Measurements from ENCODE around the gene TENM3.

TENM3 gene

GRCh38 chr4:182255441-182256190, 12.4 kb downstream of the TENM3 start:
- DNase-seq, result no peak

GRCh38 chr4:182257016-182257415, 13.8 kb downstream of the TENM3 start:
- DNase-seq, result no peak

- no peak for DNase-seq
These were observed 14.3 kb downstream of the TENM3 start for GRCh38 chr4:182257503-182257902.

GRCh38 chr4:182258441-182259000, 15.3 kb downstream of the TENM3 start:
- DNase-seq, result no peak

DNA sequence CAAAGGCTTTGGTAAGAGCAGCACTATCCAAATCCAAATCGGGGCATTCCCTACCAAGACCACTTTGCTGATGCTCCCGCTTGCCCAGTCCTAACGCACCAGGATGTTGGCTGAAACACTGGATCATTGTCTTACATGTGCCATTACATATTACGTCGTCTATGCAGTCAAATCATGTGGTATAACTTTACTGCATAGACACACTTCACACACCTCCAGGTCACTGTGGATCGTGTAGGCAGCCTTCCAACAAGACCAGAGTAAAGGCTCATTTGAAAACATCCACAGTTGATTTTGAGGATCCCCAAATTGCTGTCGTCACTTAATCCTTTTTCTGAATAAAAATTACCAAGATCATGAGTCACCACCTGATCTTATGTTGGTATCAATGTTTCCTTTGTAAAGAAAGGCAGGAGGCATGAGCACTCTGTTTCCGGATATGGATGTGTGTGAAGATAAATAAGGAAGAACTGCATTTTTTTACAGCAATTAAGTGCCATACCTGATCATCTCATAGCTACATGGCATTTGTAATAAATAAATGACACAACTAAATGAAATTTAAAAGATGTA, 18.5 kb downstream of the TENM3 start:
- DNase-seq, result no peak

DNA sequence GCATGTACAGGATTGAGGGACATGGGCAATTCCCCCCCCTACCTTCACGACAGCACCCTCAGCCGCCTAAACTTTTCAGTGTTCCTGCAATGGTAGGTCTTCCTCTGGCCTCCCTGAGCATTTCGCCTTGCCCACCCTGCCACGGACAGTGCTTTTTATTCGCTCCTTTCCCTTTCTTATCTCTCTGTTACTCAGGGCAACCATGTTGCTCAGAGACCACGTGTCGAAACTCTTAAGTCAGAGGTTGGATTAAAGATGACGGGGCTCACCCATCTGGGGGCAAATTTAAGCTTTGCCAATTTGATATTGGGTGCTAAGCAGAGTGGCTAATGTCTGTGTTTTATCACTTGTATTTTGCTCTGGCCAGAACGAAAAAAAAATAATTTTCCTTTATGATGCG, 20.4 kb downstream of the TENM3 start:
- DNase-seq, result peak; percentile 19

GRCh38 chr4:182264139-182264752, 21.0 kb downstream of the TENM3 start:
- no peak for DNase-seq

DNA sequence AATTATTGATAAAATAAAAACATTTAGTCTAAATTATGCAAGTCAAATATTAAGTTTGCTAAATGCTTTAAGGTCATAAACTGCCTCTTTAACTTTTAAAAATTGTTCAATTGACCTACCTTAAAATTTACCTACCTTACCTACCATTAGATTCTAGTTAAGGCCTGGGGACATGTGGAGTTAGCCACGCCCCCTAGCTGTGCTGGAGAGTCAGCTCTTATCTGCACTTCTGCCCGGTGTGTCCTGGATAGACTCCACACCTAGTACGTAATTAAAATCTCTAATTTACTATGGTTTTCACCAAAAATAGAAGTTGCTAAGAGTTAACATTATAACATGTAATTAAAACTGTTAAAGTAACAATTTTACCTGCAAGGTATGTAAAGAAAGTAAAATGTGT, 22.7 kb downstream of the TENM3 start:
- peak; percentile 9 for DNase-seq

GRCh38 chr4:182267048-182267447, 23.8 kb downstream of the TENM3 start:
- no peak for DNase-seq

DNA sequence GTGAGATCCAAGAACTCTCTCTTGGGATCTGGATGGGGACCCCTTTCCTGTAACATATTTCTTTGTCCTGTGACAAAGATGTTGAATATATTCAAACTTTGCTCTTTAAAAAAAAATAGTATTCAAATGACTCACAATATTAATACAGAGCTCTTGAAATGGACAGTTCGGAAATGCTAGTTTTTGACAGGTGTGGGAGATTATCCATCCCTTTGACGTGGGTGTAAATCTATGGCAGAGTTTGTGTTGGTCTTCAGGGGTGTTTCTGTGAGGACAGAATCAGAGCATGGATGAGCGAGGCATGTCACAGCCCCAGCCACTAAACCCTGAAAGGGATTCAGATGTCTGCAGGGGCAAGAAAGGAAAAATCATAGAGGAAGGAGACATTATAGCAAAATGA, 25.8 kb downstream of the TENM3 start:
- no peak for DNase-seq

DNA sequence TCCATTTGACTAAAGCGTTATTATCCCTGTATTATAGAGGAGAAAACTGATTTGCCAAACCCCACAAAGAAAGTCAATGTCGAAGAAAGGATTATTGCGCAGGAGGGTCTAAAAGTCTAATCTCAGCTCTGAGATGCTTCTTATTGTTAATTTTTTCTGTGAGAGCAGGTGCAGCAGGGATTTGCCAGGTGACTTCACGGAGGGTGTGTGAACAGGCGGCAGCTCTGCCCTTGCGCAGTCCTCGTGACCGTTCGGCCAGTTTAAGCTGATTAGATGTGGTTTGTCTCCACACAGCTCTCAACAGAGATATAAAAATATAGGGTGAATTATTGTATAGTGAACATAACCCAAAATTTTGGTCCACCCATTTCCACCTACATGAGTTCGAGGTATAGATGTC, 28.5 kb downstream of the TENM3 start:
- DNase-seq, result no peak

GRCh38 chr4:182272151-182272550, 28.9 kb downstream of the TENM3 start:
- DNase-seq, result no peak

- DNase-seq, result no peak
These were observed 30.2 kb downstream of the TENM3 start for GRCh38 chr4:182273191-182273935.

DNA sequence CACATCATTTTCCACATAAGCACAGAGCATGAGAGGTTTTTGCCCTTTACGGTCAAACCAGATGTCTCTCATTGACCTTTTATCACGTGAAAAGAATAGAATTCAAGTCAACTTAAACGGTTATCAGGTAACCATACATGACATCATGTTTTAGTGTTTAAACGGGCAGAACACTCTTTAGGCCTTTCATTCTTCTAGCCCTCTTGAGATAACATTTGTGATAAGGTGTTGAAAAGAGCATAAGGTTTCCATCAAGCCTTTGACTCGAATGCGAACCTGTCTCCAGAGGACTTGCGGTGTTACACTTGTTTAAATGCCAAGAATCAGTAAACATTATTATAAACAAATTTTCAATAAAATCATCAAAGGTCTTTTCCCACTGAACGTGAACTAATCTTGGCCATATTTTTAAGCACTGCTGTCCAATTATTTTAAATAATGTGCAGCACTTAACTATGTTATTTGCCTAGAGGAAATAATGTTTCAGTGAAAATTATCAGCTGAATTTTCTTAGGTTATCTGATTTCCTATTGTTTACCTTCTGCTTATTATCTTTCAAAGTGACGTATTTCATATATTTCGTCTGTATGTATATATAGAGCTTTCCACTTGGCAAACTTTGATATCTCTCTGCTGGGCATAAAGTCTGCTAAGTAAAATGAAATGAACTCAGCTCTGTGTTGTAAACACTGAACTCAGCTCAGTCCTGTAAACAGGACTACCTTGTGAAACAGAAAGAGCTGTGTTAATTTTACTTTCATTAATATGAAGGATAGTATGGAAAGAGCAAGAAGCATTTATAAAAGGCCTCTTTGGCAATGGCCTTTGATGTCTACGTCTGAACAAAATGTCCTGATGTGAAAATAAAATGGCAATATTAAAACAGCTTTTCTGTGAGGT, 33.3 kb downstream of the TENM3 start:
- no peak for DNase-seq

DNA sequence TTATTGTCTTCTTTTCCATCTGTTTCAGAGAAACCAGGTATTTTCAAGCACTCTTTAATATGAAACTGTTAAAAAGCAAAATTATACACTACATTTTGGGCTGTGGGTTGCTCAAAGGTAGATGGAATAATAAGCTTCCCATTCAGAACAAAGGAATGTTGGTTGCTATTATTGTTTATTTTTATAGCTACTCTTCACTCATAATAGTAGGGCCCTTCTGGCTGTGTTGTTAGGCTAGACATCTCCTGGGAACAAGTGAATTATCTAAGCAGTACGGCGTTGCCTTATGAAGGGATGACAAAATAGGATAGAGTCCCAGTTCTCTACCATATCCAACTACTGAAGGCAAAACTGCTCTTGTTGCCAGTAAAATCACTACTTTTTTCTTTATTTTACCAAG, 34.2 kb downstream of the TENM3 start:
- DNase-seq, result no peak

- no peak for DNase-seq
These were observed 35.5 kb downstream of the TENM3 start for GRCh38 chr4:182278729-182279128.

DNA sequence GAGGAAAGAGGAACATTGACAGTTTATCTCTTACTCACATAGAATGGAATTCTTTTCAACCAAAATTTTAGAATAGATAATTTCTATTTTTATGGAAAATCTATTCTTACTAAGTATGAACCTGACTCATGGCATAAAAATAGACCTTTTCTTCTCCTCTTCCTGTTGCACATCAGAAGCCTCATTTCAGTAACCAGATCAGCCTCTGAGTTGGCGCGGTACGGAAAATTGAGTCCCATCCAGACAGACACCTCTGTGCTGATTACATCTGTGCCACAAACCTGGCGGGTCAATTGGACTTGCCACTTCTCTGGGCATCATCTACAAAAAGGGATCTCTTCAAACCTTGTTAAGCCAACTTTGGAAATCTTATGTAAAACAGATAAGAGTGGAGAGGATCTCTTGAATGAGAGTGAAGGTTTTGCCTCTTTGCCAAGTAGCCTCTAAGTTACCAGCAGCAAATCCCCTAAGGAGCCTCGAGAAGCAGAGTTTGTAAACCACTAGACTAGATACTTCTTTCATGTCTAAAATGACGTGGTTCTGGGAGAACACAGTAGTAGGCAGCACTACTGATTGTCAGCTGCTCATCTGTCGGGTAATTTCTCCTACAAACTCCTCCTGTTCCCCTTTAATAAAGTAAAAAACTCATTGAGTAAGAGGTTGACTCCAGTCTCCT, 37.4 kb downstream of the TENM3 start:
- no peak for DNase-seq

- DNase-seq, result no peak
These were observed 42.8 kb downstream of the TENM3 start for GRCh38 chr4:182286035-182286434.

DNA sequence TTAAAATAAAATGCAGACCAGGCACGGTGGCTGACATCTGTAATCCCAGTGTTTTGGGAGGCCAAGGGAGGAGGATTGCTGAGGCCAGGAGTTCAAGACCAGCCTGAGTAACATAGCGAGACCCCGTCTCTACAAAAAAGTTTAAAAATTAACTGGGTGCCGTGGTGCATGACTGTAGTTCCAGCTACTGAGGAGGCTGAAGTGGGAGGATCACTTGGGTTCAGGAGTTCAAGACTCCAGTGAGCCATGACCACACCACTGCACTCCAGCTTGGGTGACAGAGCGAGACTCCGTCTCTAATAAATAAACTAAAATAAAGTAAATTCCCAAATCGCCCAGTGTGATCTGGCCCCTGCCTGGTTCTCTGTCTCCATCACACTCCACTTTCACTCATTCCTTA, 43.7 kb downstream of the TENM3 start:
- DNase-seq, result no peak

DNA sequence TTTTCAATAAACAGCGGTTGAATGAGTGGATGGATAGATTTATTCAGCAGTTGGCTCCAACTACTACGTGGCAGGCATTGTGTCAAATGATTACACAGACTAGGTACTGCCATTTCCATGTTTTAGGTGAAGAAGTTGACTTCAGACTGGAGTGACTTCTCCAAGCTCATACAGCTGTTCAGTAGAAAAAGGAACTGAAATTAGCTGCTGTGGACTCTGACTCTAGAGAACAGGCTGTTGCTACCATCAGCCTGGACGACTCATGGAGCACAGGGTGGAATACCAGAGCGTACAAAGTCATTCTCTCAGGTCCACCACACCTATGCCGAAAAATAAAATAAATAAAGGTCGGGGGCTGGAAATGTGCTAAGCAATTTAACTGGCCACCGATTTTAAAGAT, 45.3 kb downstream of the TENM3 start:
- no peak for DNase-seq

- no peak for DNase-seq
These were observed 46.6 kb downstream of the TENM3 start for GRCh38 chr4:182289809-182290208.

GRCh38 chr4:182291175-182291574, 48.0 kb downstream of the TENM3 start:
- no peak for DNase-seq

All from NCI-H82 (cell line).